Trophoblast cell (in vitro differentiated cells and primary cell): ENCODE results near the gene IQSEC1.
A peak's percentile ranks its signal among the peaks of the same experiment; 100 is the strongest.

Experiments
- DNase-seq, 2 donors: peaks; one replicate each; pipeline ENCODE4 v3.0.0-alpha.2; 2016
- H2AFZ ChIP-seq: 2 replicates; pipeline ENCODE4 v1.6.1; 2013; ENCODE audit warnings: low read length, moderate library complexity, mild to moderate bottlenecking; ENCODE audit not compliant: insufficient read depth, poor library complexity
- H2AK5ac ChIP-seq: 2 replicates; pipeline ENCODE4 v1.6.1; 2013; ENCODE audit warnings: mild to moderate bottlenecking, low read length
- H2BK120ac ChIP-seq: 2 replicates; pipeline ENCODE4 v1.6.1; 2013; ENCODE audit warnings: low read length, mild to moderate bottlenecking, moderate library complexity; ENCODE audit not compliant: insufficient read depth, poor library complexity
- H2BK12ac ChIP-seq: 2 replicates; pipeline ENCODE4 v1.6.1; 2013; ENCODE audit warnings: mild to moderate bottlenecking, low read length, moderate library complexity
- H2BK5ac ChIP-seq: 2 replicates; pipeline ENCODE4 v1.6.1; 2013; ENCODE audit warnings: low read length, low read depth, moderate library complexity, mild to moderate bottlenecking; ENCODE audit not compliant: poor library complexity
- H3K14ac ChIP-seq: 2 replicates; pipeline ENCODE4 v1.6.1; 2013; ENCODE audit warnings: mild to moderate bottlenecking, low read length
- H3K18ac ChIP-seq: 2 replicates; pipeline ENCODE4 v1.6.1; 2013; ENCODE audit warnings: mild to moderate bottlenecking, low read length
- H3K23ac ChIP-seq: 2 replicates; pipeline ENCODE4 v1.6.1; 2013; ENCODE audit warnings: low read length
- H3K27ac ChIP-seq: 2 replicates; pipeline ENCODE4 v1.5.1; 2013; ENCODE audit warnings: low read depth, mild to moderate bottlenecking, inconsistent platforms, low read length, moderate library complexity
- H3K27me3 ChIP-seq: 2 replicates; pipeline ENCODE4 v1.6.1; 2013; ENCODE audit warnings: inconsistent platforms, mild to moderate bottlenecking, low read length, moderate library complexity; ENCODE audit not compliant: insufficient read depth
- H3K36me3 ChIP-seq, 2 experiments: 1 replicate in 1 of 2; 2 replicates in 1 of 2; pipeline ENCODE4 v1.6.1; 2013; ENCODE audit warnings: low read length in 2 of 2, mild to moderate bottlenecking in 2 of 2, moderate library complexity in 1 of 2; ENCODE audit not compliant: insufficient read depth in 2 of 2, control insufficient read depth in 1 of 2
- H3K4ac ChIP-seq: 2 replicates; pipeline ENCODE4 v1.6.1; 2013; ENCODE audit warnings: low read depth, mild to moderate bottlenecking, low read length, moderate library complexity
- H3K4me1 ChIP-seq, 2 experiments: 1 replicate in 1 of 2; 2 replicates in 1 of 2; pipeline ENCODE4 v1.6.1; 2013; ENCODE audit warnings: low read length in 2 of 2, mild to moderate bottlenecking in 2 of 2, moderate library complexity in 1 of 2; ENCODE audit not compliant: insufficient read depth in 2 of 2, control insufficient read depth in 1 of 2
- H3K4me2 ChIP-seq: 2 replicates; pipeline ENCODE4 v1.6.1; 2013; ENCODE audit warnings: inconsistent platforms, mild to moderate bottlenecking, low read length, moderate library complexity
- H3K4me3 ChIP-seq: 2 replicates; pipeline ENCODE4 v1.5.1; 2013; ENCODE audit warnings: mild to moderate bottlenecking, low read depth, low read length, inconsistent platforms
- H3K79me1 ChIP-seq: one replicate; pipeline ENCODE4 v1.6.1; 2013; ENCODE audit warnings: low read length
- H3K79me2 ChIP-seq: 2 replicates; pipeline ENCODE4 v1.6.1; 2013; ENCODE audit warnings: low read length, mild to moderate bottlenecking; ENCODE audit not compliant: control insufficient read depth, insufficient read depth, poor library complexity
- H3K9ac ChIP-seq: 2 replicates; pipeline ENCODE4 v1.6.1; 2013; ENCODE audit warnings: mild to moderate bottlenecking, low read length
- H3K9me3 ChIP-seq: 2 replicates; pipeline ENCODE4 v1.6.1; 2013; ENCODE audit warnings: low read depth, mild to moderate bottlenecking, control low read depth, inconsistent platforms, low read length; ENCODE audit not compliant: insufficient read depth
- H4K12ac ChIP-seq: 2 replicates; pipeline ENCODE4 v1.6.1; 2013; ENCODE audit warnings: low read depth, mild to moderate bottlenecking, low read length, moderate library complexity
- H4K8ac ChIP-seq: 2 replicates; pipeline ENCODE4 v1.6.1; 2013; ENCODE audit warnings: low read depth, mild to moderate bottlenecking, low read length, moderate library complexity
- H4K91ac ChIP-seq: one replicate; pipeline ENCODE4 v1.6.1; 2013; ENCODE audit warnings: low read depth, mild to moderate bottlenecking, low read length, moderate library complexity
- WGBS: extraction: QIAGEN DNeasy Blood & Tissue Kit; methylation state at CpG from one replicate; pipeline ENCODE4 v1.1.7; 2013; ENCODE audit warnings: missing lambda C conversion rate; ENCODE audit not compliant: insufficient read length, insufficient coverage; ENCODE audit errors: extremely low coverage; 5-methylcytosine and 5-hydroxymethylcytosine counted together

IQSEC1 gene

DNA sequence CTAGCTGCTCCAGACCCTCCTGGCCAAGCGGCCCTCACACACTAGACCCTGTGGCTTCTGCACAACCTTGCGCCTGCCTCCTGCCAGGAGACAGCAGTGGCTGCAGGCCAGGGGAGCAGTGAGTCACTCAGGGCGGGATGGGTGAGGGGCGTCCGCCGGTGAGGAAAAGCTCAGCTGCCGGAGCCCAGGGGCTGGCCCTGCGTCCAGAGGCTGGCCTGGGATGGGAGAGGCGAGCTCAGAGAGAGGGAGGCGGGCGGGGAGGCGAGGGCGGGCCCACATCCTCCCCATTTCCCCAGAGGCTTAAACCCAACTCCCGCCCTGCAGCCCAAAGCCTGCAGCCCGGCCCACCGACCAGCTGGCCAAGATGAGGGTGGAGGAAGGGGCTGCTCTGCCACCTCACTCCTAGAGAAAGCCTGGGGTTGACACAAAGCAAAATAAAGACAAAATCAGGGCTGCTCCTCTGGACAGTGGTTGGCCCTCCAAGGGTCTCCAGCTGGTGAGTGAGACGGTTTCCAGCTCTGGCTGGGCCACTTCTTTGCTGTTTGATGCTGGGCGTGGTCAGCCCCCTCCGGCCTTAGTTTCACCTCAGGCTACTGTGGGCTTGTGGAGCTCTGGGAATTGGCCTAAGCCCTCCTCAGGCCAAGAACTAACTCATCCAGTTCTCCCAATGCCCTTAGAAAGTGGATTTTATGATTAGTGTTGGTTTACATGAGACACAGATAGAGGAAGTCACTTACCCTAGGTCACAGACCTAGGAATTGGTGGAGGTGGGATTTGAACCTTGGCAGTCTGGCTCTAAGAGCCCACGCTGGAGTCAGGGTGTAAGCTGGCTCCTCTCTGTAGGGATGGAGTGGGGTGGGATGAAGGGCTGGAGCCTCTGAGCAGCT is 50.6 kb downstream of the IQSEC1 start:
- peak overlapping the region; percentile 6 for H2BK5ac ChIP-seq
- peak overlapping the region; percentile 59 for H3K14ac ChIP-seq
- no peaks in the 10 kb centered on the region for H3K27me3 ChIP-seq
- H4K8ac ChIP-seq, result peak overlapping the region; percentile 50
- DNase-seq, result peak; percentile 88 to 91
- H3K4me3 ChIP-seq, result no peak overlapping the region
- H3K4me1 ChIP-seq, result peaks cover 33% of the 10 kb centered on the region in 2 experiments
- peak overlapping the region; percentile 28 for H3K4me2 ChIP-seq
- H2AK5ac ChIP-seq, result no peak overlapping the region
- no peak overlapping the region for H3K4ac ChIP-seq
- H4K91ac ChIP-seq, result peak overlapping the region; percentile 71
- H3K79me1 ChIP-seq, result peaks cover 29% of the 10 kb centered on the region
- H3K9ac ChIP-seq, result no peak overlapping the region
- no CpG with 5 or more reads among the region's 20 CpGs for WGBS
- H3K36me3 ChIP-seq, result no peaks in the 10 kb centered on the region
- peak overlapping the region; percentile 46 for H3K27ac ChIP-seq
- no peak overlapping the region for H3K18ac ChIP-seq
- H3K9me3 ChIP-seq, result peaks cover 1% of the 10 kb centered on the region
- peak overlapping the region; percentile 90 for H2BK12ac ChIP-seq
- H3K79me2 ChIP-seq, result no peaks in the 10 kb centered on the region
- no peak overlapping the region for H3K23ac ChIP-seq
- peak overlapping the region; percentile 54 for H2BK120ac ChIP-seq
- no peak overlapping the region for H2AFZ ChIP-seq
- H4K12ac ChIP-seq, result no peak overlapping the region

DNA sequence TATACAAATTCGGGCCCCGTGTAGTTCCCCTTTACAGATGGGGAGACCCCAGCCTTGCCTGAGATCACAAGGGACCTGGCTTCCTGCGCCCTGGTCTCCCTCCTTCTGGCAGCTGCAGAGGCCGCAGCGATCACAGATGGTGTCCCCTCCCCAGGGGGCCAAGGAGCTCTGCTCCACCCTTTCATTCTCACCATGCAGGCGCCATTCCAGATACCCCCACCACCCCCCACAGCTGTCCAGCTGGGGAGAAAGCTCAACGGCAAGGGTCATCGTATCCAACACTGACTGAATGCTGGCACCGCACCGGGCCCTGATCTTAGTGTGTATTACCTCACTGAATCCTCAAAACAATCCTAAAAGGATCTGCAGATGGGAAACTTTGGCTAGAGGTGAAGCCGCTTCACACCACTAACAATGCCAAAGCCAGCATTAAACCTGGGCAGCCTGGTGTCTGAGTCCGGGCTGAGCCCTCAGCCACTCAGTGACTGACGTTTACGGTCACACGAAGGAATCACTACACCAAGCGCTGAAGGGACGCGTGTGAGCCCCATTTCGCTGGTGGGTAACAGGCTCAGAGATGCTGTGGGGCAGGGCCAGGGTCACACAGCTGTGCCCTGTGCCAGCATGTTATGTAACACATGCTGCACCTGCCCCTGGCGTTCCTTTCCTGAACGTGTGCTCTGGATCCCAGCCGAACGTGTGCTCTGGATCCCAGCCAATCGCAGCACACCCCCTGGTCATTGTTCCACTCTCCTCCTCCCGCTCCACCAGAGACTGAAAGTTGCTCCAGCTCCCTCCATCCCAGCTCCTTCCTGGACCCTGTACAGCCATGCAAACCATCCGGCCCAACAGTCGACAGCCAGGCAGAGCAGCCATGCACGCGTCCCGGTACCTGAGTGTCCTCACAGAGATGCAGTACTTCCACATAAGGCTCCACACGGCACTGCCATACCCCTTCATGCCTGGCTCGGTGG is 51.8 kb downstream of the IQSEC1 start:
- peak in 1 of 2 donors; percentile 24 for DNase-seq
- Histone ChIP-seq H2BK12ac (peak overlapping the region; percentile 90), H3K4me3 (peak overlapping the region; percentile 27), H3K9ac (peak overlapping the region; percentile 10), H2BK120ac (peak overlapping the region; percentile 54), H3K27ac (peak overlapping the region; percentile 46), H2AK5ac (peak overlapping the region; percentile 67), H3K23ac (no peak overlapping the region), H3K79me1 (peaks cover 29% of the 10 kb centered on the region), H4K8ac (peak overlapping the region; percentile 50), H2AFZ (no peak overlapping the region), H3K79me2 (no peaks in the 10 kb centered on the region), H2BK5ac (peak overlapping the region; percentile 22), H3K27me3 (no peaks in the 10 kb centered on the region), H4K12ac (no peak overlapping the region), H4K91ac (peak overlapping the region; percentile 71), H3K36me3 (no peaks in the 10 kb centered on the region), H3K14ac (peak overlapping the region; percentile 59), H3K4me1 (peaks cover 33 to 34% of the 10 kb centered on the region in 2 experiments), H3K4ac (no peak overlapping the region), H3K9me3 (peaks cover 1% of the 10 kb centered on the region), H3K4me2 (no peak overlapping the region), H3K18ac (peak overlapping the region; percentile 48)
- no CpG with 5 or more reads among the region's 32 CpGs for WGBS

DNA sequence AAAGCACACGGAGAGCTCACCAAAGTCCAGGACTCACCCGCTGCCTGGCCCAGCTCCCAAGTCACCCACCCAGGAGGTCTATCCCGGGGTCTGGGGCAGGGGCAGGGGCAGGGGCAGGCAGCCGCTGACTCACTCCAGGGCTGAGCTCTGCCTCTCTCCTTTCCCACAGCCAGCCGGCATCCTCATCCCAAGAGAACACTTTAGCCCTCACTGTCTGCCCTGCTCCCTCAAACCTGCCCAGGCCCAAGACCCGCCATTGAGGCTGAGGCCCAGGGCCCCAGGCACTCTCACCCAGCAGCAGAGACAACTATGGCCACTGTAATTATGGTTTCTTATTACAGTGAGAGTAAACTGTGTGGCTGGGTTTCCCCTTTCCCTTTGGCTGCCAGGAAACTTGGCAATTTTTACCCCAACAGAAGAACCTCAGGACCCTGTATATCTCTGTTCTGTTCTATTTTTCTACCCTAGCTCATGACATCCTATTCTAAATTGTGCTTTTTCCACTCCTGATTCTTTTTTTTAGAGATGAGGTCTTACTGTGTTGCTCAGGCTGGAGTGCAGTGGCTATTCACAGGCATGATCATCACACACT is 53.0 kb downstream of the IQSEC1 start:
- H3K4me2 ChIP-seq, result no peak overlapping the region
- peak overlapping the region; percentile 66 for H3K18ac ChIP-seq
- DNase-seq, result no peak
- H3K4ac ChIP-seq, result no peak overlapping the region
- H2AFZ ChIP-seq, result no peak overlapping the region
- no peak overlapping the region for H3K9ac ChIP-seq
- H3K4me3 ChIP-seq, result no peak overlapping the region
- H2BK120ac ChIP-seq, result peak overlapping the region; percentile 39
- H3K4me1 ChIP-seq, result peaks cover 36 to 37% of the 10 kb centered on the region in 2 experiments
- peak overlapping the region; percentile 87 for H2AK5ac ChIP-seq
- H2BK12ac ChIP-seq, result peak overlapping the region; percentile 66
- H2BK5ac ChIP-seq, result no peak overlapping the region
- no peaks in the 10 kb centered on the region for H3K27me3 ChIP-seq
- H3K36me3 ChIP-seq, result no peaks in the 10 kb centered on the region
- peaks cover 1% of the 10 kb centered on the region for H3K9me3 ChIP-seq
- no CpG with 5 or more reads among the region's 6 CpGs for WGBS
- no peaks in the 10 kb centered on the region for H3K79me2 ChIP-seq
- peak overlapping the region; percentile 89 for H4K91ac ChIP-seq
- peak overlapping the region; percentile 13 for H3K14ac ChIP-seq
- no peak overlapping the region for H3K27ac ChIP-seq
- H4K8ac ChIP-seq, result no peak overlapping the region
- H3K79me1 ChIP-seq, result peaks cover 29% of the 10 kb centered on the region
- H4K12ac ChIP-seq, result no peak overlapping the region
- H3K23ac ChIP-seq, result no peak overlapping the region
